Psoas muscle (tissue), 8 donors: ENCODE data around the gene ZNF598. TPM values are rescaled to one million over a fixed set of nuclear protein-coding genes. Genes with fewer than 3 reads are reported as not detected.
A peak's percentile ranks its signal among the peaks of the same experiment; 100 is the strongest.
"Not testable (repeated sequence)": the region's sequence is repeated elsewhere in the genome, so short reads cannot be mapped to it uniquely, and the experiment has no call there.

Source experiments
- ATAC-seq, 4 donors: fragments of 200-7000 bp; cut with Tn5 transposase; one replicate each; pipeline ENCODE4 v1.9.1; 2020; ENCODE audit warnings: moderate library complexity in 3 of 4, mild to moderate bottlenecking in 2 of 4
- DNase-seq, 2 donors: peaks; one replicate each; pipeline ENCODE4 v3.0.0-alpha.2; 2020
- H3K27ac ChIP-seq: fragments of 200-600 bp; one replicate; pipeline ENCODE4 v1.8.0; 2022
- H3K27me3 ChIP-seq, 3 donors: fragments of 200-600 bp in 1 of 3; one replicate each; pipeline versions ENCODE4 v1.6.1 to v1.8.0; 2013 to 2022; ENCODE audit warnings: low read length in 2 of 3, mild to moderate bottlenecking in 2 of 3, moderate library complexity in 1 of 3; ENCODE audit not compliant: insufficient read depth in 3 of 3
- H3K36me3 ChIP-seq, 2 donors: fragments of 200-600 bp in 1 of 2; one replicate each; pipeline versions ENCODE4 v1.6.1 to v1.8.0; 2013 to 2022; ENCODE audit warnings: low read depth in 1 of 2, mild to moderate bottlenecking in 1 of 2, moderate library complexity in 1 of 2; ENCODE audit not compliant: insufficient read depth in 1 of 2
- H3K4me1 ChIP-seq: fragments of 200-600 bp; one replicate; pipeline ENCODE4 v1.8.0; 2022
- H3K4me3 ChIP-seq: fragments of 200-600 bp; one replicate; pipeline ENCODE4 v1.8.0; 2022; ENCODE audit warnings: mild to moderate bottlenecking
- H3K9me3 ChIP-seq: fragments of 200-600 bp; one replicate; pipeline ENCODE4 v1.8.0; 2022
- WGBS, 3 donors: extraction: QIAGEN DNeasy Blood & Tissue Kit; methylation state at CpG; one replicate each; pipeline versions ENCODE4 v1.1.6 to v1.1.7; 2013; 5-methylcytosine and 5-hydroxymethylcytosine counted together
- intact Hi-C, 2 donors: fragments of 100-400 bp; cut with DNase I; formaldehyde crosslinking; loops; one replicate each; pipeline versions ENCODE4 v1.11.0 to v1.14.2; 2022
- polyA plus RNA-seq, 3 donors: library from polyadenylated mRNA; stranded (reverse); fragments of 200-250 nt; gene quantifications; one replicate each; pipeline ENCODE4 v1.2.3, GENCODE V29; 2013
- total RNA-seq, 4 donors: library from RNA; stranded (reverse); fragmentation: NEBNext Ultra II Directional in 2 of 4; extraction: Animal tissue kit (Norgen Biotek cat#: 25700) in 2 of 4; gene quantifications; one replicate each; pipeline versions ENCODE4 v1.2.1 to v1.2.4, GENCODE V29; 2021 to 2023
- TF ChIP-seq, protein P1 (sequence below): fragments of 200-600 bp; IDR thresholded peaks from one replicate; pipeline ENCODE4 v1.8.0; 2022; ENCODE audit warnings: antibody characterized with exemption
- donor health status: healthy with polysubstance abuse.
- donor health status: DM: no; HTN: no; CAD: no; lungs with moderate emphysema.
- donor health status: Bipolar disorder and iron deficiency.
- donor health status: healthy.
- donor health status: DM: yes; HTN: yes; CAD: no.
- donor health status: DM: no; HTN: no; CAD: no.
- donor health status: DM: no; HTN: no; CAD: no.
- donor health status: DM: yes; HTN: yes; CAD: no.

The ZNF598 gene
- total and polyA plus RNA-seq, 7 donors = 27.4 to 58.8 (median 46.0) TPM

DNA sequence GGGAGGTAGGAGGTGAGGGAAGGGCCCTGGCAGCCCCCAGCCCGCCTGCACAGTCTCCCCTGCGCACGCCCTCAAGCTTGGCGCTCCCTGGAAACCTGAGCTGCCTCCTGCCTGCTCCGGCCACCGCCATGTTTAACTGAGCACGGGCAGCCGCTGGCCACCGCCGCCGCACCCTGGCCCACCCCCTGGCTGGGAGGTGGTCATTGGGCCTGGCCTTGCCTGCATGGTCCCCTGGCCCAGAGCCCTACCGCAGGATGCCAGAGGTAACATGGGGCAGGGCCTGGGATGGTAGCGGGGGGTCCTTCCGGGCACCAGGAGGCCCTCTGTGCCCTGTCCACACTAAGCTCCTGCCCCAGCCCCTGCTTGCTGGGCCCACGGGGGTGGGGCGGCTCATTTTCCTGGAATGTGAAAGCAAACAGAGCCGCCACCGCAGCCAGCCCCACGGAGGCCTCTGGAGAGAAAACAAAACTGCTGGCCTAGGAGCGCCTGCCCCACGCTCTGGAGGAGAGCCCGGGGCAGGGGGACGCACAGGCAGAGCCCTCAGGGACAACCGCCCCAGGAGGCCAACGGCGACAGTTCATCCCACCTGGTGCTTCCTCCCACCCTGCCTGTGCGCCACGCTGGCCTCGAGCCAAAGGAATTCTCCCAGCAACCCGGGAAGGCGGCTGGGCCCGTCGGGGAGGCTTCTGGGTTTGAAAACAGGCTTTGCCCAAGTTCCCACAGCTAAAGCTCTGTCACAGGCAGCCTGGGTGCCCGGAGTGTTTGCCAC lies 26.0 kb upstream of the ZNF598 start:
- peak in 1 of 4 donors; percentile 5 for ATAC-seq
- Histone ChIP-seq H3K4me1 (peaks cover 12% of the 10 kb centered on the region), H3K27me3 (no peaks in the 10 kb centered on the region), H3K27ac (peak overlapping the region; percentile 64), H3K36me3 (peaks cover 0 to 7% of the 10 kb centered on the region in 2 donors), H3K4me3 (peak overlapping the region; percentile 53), H3K9me3 (no peaks in the 10 kb centered on the region)
- TF ChIP-seq, protein P1, sequence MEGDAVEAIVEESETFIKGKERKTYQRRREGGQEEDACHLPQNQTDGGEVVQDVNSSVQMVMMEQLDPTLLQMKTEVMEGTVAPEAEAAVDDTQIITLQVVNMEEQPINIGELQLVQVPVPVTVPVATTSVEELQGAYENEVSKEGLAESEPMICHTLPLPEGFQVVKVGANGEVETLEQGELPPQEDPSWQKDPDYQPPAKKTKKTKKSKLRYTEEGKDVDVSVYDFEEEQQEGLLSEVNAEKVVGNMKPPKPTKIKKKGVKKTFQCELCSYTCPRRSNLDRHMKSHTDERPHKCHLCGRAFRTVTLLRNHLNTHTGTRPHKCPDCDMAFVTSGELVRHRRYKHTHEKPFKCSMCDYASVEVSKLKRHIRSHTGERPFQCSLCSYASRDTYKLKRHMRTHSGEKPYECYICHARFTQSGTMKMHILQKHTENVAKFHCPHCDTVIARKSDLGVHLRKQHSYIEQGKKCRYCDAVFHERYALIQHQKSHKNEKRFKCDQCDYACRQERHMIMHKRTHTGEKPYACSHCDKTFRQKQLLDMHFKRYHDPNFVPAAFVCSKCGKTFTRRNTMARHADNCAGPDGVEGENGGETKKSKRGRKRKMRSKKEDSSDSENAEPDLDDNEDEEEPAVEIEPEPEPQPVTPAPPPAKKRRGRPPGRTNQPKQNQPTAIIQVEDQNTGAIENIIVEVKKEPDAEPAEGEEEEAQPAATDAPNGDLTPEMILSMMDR = no peak
- WGBS, 3 donors = 48 to 51% (median 50%) methylated on average over 30 to 34 of the region's 34 CpGs
- intact Hi-C loops = no loop called here
- peak in 1 of 2 donors; percentile 76 for DNase-seq

DNA sequence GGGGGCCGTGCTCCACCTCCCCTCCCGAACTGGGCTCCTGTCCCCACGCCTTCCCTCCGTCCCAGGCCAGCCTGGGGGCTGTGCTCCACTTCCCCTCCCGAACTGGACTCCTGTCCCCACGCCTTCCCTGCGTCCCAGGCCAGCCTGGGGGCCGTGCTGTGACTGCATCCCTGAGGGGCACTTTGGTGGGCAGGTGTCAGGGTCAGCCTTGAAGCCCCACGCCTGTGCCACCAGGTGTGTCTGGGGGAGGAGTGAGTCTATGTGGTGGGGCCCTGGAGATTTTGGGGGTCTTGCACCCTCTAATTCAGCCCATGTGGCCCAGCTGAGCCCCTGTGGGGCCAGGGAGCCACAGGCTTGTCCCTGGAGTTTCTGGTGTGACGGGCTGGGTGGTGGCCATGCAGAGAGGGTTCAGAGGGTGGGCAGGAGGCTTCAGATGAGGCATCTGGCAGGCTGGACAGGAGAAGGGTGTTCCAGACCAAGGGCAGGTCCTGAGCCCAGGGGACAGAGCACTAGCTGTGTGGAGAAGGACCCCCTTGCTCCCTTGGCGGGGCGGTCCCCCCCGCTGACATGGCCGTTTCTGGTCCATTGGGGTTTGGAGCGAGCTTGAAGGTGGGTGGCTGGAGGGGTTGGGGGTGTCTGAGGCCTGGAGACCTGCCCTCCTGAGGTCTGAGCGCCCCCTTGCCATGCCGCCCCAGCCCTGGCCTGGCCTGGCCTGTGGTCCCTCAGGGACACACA lies 25.2 kb upstream of the ZNF598 start:
- no peak for DNase-seq
- 59 to 76% (median 71%) methylated on average over 13 to 16 of the region's 17 CpGs for WGBS, 3 donors
- no peak for ATAC-seq
- Histone ChIP-seq H3K4me3 (peak overlapping the region; percentile 53), H3K9me3 (no peaks in the 10 kb centered on the region), H3K27ac (peak overlapping the region; percentile 64), H3K27me3 (no peaks in the 10 kb centered on the region), H3K4me1 (peaks cover 6% of the 10 kb centered on the region), H3K36me3 (peaks cover 0 to 11% of the 10 kb centered on the region in 2 donors)
- intact Hi-C loops = no loop called here
- TF ChIP-seq, protein P1 = no peak

DNA sequence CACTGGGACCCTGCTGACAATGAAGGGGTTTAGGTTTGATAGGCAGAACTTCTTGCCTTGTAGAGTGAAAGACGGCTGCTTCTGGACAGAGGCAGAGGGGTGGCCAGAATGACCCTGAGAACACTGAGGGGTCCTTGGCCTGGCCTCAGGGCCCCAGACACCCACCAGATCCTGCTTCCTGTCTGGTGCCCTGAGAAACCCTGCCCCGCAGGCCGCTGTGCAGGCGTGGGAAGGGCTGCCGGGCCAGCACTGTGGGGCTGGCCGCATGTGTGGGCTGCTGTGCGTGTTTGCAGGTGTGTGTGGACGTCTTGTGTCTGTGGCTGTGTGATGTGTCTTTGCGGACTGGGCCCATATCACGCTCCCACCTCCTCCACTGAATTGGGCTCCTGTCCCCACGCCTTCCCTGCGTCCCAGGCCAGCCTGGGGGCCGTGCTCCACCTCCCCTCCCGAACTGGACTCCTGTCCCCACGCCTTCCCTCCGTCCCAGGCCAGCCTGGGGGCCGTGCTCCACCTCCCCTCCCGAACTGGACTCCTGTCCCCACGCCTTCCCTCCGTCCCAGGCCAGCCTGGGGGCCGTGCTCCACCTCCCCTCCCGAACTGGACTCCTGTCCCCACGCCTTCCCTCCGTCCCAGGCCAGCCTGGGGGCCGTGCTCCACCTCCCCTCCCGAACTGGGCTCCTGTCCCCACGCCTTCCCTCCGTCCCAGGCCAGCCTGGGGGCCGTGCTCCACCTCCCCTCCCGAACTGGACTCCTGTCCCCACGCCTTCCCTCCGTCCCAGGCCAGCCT lies 24.5 kb upstream of the ZNF598 start:
- ATAC-seq, intact Hi-C loops, DNase-seq, H3K27me3 ChIP-seq, H3K9me3 ChIP-seq, H3K4me1 ChIP-seq: not testable (repeated sequence)
- Histone ChIP-seq H3K4me3 (peak overlapping the region; percentile 66), H3K27ac (peak overlapping the region; percentile 76), H3K36me3 (peaks cover 0 to 12% of the 10 kb centered on the region in 2 donors)
- WGBS, 3 donors = 62 to 70% (median 67%) methylated on average over 12 to 16 of the region's 32 CpGs

DNA sequence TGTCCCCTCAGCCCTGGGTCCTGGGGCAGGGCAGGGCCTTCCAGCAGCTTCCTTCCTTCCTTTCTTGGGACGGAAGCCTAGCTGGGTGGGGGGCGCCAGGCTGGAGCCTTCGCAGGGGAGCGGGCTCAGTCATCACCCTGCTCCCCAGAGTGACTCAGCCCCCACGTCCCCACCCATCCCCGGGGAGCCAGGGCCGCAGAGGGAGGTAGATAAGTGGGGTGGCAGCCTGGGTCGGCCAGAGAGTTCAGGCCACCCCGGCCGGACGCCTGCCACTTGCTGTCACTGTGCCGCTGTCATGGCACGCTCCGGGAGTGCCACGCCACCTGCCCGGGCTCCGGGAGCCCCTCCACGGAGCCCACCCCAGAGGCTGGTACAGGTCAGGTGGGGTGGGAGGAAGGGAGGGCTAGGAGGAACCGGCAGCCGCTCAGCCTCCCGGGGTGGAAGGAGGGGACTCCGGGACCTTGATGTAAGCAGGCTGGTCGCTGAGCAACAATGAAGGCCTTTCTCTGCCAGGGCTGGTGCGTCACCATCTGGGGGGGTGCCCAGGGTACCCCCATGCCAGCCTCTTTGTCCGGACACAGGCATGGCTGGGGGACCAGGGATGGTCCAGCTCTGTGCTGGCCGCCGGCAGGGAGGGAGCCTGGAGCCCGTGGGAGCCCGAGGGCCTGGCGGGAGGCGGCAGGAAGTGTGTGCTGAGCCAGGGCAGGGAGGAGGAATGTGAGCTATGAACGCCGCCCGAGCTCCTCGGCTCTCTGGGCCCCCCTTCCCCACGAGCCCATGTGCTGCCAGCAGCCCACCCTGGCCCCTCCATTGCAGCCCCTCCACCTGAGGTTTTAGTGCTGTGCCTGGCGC lies 23.7 kb upstream of the ZNF598 start:
- peaks cover under 1% of the 10 kb centered on the region for H3K4me1 ChIP-seq
- H3K9me3 ChIP-seq = no peaks in the 10 kb centered on the region
- intact Hi-C loops = no loop called here
- TF ChIP-seq, protein P1 = no peak
- no peaks in the 10 kb centered on the region for H3K27me3 ChIP-seq
- DNase-seq (peak in 1 of 2 donors; percentile 61), ATAC-seq (peak; percentile 23 to 53 (median 42))
- peak overlapping the region; percentile 66 for H3K4me3 ChIP-seq
- WGBS, 3 donors = 37 to 43% (median 38%) methylated on average over 30 to 37 of the region's 37 CpGs
- peaks cover 0 to 12% of the 10 kb centered on the region in 2 donors for H3K36me3 ChIP-seq
- peak overlapping the region; percentile 76 for H3K27ac ChIP-seq
